ENCODE data around the gene CALHM5.

DNA sequence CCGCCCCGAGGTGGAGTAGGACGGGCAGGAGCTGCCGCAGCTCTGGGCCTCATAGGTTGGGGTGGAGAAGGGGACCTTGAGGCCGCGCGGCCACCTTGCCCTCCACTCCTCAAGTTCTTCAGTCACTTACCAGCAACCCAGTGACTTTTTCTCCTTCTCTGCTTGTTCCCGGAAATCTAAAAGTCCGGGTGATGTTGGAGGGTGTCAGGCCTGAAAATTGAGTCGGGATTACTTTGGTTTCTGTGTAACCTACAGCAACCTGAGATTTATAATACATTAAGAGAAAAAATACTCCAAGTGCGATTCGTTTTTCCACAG is 60.2 kb downstream of the CALHM5 start:
- TF ChIP-seq EZH2 (IDR thresholded peaks at IDR 0.05; ENCODE audit: insufficient read depth, poor library complexity, severe bottlenecking): no peak
- no peak for TF ChIP-seq EZH2phosphoT487 (IDR thresholded peaks at IDR 0.05; ENCODE audit: insufficient read depth, low read depth)
